Measurements from ENCODE around the gene MT1H.
"Not testable (repeated sequence)": the region's sequence is repeated elsewhere in the genome, so short reads cannot be mapped to it uniquely, and the experiment has no call there.

GRCh38 chr16:56621665-56622445 is 47.8 kb upstream of the MT1H start:
- not testable (repeated sequence) for TF ChIP-seq POLR2A, POLR2AphosphoS5 (IDR thresholded peaks at IDR 0.05)

All from breast epithelium (tissue), 3 donors.